NCI-H2227 treated with DMSO at 0.1 percent for 48 hours (cell line): ENCODE data around the gene PTPN4.
"Not testable (repeated sequence)": the region's sequence is repeated elsewhere in the genome, so short reads cannot be mapped to it uniquely, and the experiment has no call there.

Source experiments
- DNase-seq: peaks from one replicate; lab custom pipeline; 2025; lab: John Stamatoyannopoulos, UW

PTPN4 gene

GRCh38 chr2:119804409-119804808 lies 44.7 kb downstream of the PTPN4 start:
- not testable (repeated sequence) for DNase-seq

GRCh38 chr2:119808516-119809147 lies 48.9 kb downstream of the PTPN4 start:
- DNase-seq, result no peak

GRCh38 chr2:119809339-119810048 lies 49.8 kb downstream of the PTPN4 start:
- no peak for DNase-seq

- no peak for DNase-seq
Observed at GRCh38 chr2:119810049-119810630, 50.4 kb downstream of the PTPN4 start.

- DNase-seq, result no peak
Observed at GRCh38 chr2:119814216-119814615, 54.5 kb downstream of the PTPN4 start.

- no peak for DNase-seq
Observed at GRCh38 chr2:119818792-119819191, 59.1 kb downstream of the PTPN4 start.

GRCh38 chr2:119819846-119820245 lies 60.1 kb downstream of the PTPN4 start:
- no peak for DNase-seq

GRCh38 chr2:119820275-119820674 lies 60.6 kb downstream of the PTPN4 start:
- no peak for DNase-seq

GRCh38 chr2:119821266-119821665 lies 61.5 kb downstream of the PTPN4 start:
- no peak for DNase-seq

GRCh38 chr2:119823734-119824334 lies 64.1 kb downstream of the PTPN4 start:
- peak; percentile 23 for DNase-seq

GRCh38 chr2:119826370-119826961 lies 66.7 kb downstream of the PTPN4 start:
- DNase-seq, result no peak

GRCh38 chr2:119827866-119828507 lies 68.3 kb downstream of the PTPN4 start:
- DNase-seq, result no peak

- DNase-seq, result no peak
Observed at GRCh38 chr2:119836455-119837142, 76.9 kb downstream of the PTPN4 start.

- DNase-seq, result no peak
Observed at GRCh38 chr2:119837350-119837749, 77.6 kb downstream of the PTPN4 start.

GRCh38 chr2:119837759-119838158 lies 78.0 kb downstream of the PTPN4 start:
- no peak for DNase-seq

- DNase-seq, result no peak
Observed at GRCh38 chr2:119838179-119838578, 78.5 kb downstream of the PTPN4 start.

- no peak for DNase-seq
Observed at GRCh38 chr2:119841550-119841949, 81.8 kb downstream of the PTPN4 start.

- no peak for DNase-seq
Observed at GRCh38 chr2:119846021-119846420, 86.3 kb downstream of the PTPN4 start.

- DNase-seq, result no peak
Observed at GRCh38 chr2:119849838-119850565, 90.3 kb downstream of the PTPN4 start.

- DNase-seq, result no peak
Observed at GRCh38 chr2:119852214-119852613, 92.5 kb downstream of the PTPN4 start.
